Measurements from ENCODE around the gene CDC27.
"Not testable (repeated sequence)": the region's sequence is repeated elsewhere in the genome, so short reads cannot be mapped to it uniquely, and the experiment has no call there.

Gene CDC27

GRCh38 chr17:47229535-47230443 is 40.7 kb upstream of the CDC27 start:
- H3K27ac ChIP-seq (ENCODE audit: low read depth, low read length), result no peak overlapping the region

DNA sequence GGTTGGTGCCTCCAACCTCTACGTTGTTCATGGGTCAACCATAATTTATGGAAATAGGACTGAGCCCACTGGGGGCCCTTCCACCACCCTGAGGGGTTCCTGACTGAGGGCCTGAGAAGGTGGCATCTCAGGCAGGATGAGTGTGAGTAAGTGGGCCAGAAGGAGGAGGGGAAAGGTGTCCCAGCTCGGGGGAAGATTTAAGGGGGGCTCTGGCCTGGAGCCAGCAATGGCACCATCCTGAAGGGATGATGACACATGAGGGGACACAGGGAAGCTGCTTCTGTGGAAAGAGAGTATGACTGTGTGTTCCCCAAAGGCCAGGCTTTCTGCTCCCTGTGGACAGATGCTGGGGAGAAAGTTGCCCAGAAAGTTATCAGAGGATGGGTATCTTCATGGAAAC is 38.8 kb upstream of the CDC27 start:
- H3K4me1 ChIP-seq (ENCODE audit: insufficient read depth, low read length), result peaks cover 5% of the 10 kb centered on the region; the same call in 1 of the 2 replicates
- no peak overlapping the region for H3K4me3 ChIP-seq (ENCODE audit: low read length)
- H3K36me3 ChIP-seq (ENCODE audit: insufficient read depth, low read length), result no peaks in the 10 kb centered on the region
- no peak overlapping the region for H3K9ac ChIP-seq (ENCODE audit: low read depth, low read length)
- H3K27ac ChIP-seq (ENCODE audit: low read depth, low read length), result no peak overlapping the region
- whole genome bisulfite sequencing, result 86% methylated on average over 2 of the region's 2 CpGs
- H3K9me3 ChIP-seq (ENCODE audit: insufficient read depth, low read depth, low read length), result peaks cover 10% of the 10 kb centered on the region; the same call in 1 of the 2 replicates
- no peaks in the 10 kb centered on the region; the same call in 1 of the 2 replicates for H3K27me3 ChIP-seq (ENCODE audit: insufficient read depth, low read length)

More at GRCh38 chr17:47229535-47230443, 40.7 kb upstream of the CDC27 start:
- Histone ChIP-seq H3K9me3 (ENCODE audit: insufficient read depth, low read depth, low read length) (no peaks in the 10 kb centered on the region), H3K27me3 (ENCODE audit: insufficient read depth, low read length) (no peaks in the 10 kb centered on the region; the same call in 1 of the 2 replicates), H3K4me1 (ENCODE audit: insufficient read depth, low read length) (peaks cover 5% of the 10 kb centered on the region; the same call in 1 of the 2 replicates), H3K36me3 (ENCODE audit: insufficient read depth, low read length) (no peaks in the 10 kb centered on the region), H3K9ac (ENCODE audit: low read depth, low read length) (no peak overlapping the region), H3K4me3 (ENCODE audit: low read length) (no peak overlapping the region)
- 16% methylated on average over 20 of the region's 22 CpGs for WGBS

DNA sequence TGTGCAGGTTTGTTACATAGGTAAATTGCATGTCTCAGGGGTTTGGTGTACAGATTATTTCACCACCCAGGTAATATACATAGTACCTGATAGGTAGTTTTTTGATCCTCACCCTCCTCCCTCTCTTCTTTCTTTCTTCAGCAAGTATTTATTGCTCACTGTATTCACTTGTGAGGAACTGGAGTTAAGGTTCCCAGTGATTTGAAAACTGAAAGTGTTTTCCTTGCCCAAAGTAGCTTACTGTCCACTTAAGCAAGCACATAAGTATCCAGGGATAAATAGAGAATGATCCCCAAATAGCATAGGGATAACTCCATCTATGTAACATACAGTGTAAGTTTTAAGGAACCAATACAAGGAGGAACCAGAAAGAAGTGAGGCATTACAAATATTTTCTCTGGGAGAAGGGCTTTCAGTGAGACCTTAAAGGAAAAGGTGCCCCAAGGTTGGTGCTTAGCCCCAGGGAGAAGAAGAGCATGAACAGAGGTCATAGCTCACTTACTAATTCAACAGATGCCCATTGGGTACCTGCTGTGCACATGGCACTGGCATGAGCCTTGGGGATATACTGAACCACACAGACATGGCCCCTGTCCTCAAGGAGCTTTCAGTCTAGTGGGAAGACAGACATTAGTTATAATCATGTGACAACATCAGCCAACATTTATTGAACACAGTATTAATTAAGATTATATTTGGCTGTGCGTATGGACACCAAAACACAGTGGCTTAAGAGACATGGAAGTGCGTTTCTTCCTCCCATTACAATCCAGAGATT is 37.0 kb upstream of the CDC27 start:
- no peak overlapping the region for H3K9ac ChIP-seq (ENCODE audit: low read depth, low read length)
- WGBS, result 100% methylated on average over 2 of the region's 2 CpGs
- H3K36me3 ChIP-seq (ENCODE audit: insufficient read depth, low read length), result no peaks in the 10 kb centered on the region
- H3K4me3 ChIP-seq (ENCODE audit: low read length), result no peak overlapping the region
- peaks cover 9% of the 10 kb centered on the region for H3K4me1 ChIP-seq (ENCODE audit: insufficient read depth, low read length)
- H3K9me3 ChIP-seq (ENCODE audit: insufficient read depth, low read depth, low read length), result peaks cover 10% of the 10 kb centered on the region; the same call in 1 of the 2 replicates
- H3K27ac ChIP-seq (ENCODE audit: low read depth, low read length), result no peak overlapping the region
- H3K27me3 ChIP-seq (ENCODE audit: insufficient read depth, low read length), result no peaks in the 10 kb centered on the region; the same call in 1 of the 2 replicates

DNA sequence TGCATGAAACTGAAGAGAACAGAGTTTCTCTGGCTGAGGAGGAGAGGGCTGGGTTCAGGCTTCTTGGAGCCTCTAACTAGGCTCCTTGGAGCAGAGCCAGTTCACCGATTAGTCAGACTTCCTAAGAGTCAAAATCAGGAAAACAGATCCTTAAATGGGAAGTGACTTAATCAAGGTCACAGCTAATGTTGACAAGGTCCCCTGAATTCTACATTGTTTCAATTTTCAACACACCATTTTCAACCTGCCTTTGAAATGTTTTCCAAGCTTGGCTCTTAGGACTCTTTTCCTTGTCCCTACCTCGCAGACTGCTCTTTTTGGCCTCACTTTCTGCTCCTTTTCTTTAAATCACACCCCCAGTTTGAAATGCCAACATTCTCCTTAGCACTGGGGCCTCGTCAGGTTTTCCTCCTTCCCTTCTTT is 36.4 kb upstream of the CDC27 start:
- Histone ChIP-seq H3K4me3 (ENCODE audit: low read length) (no peak overlapping the region), H3K9ac (ENCODE audit: low read depth, low read length) (no peak overlapping the region), H3K4me1 (ENCODE audit: insufficient read depth, low read length) (peaks cover 15% of the 10 kb centered on the region), H3K9me3 (ENCODE audit: insufficient read depth, low read depth, low read length) (peaks cover 10% of the 10 kb centered on the region; the same call in 1 of the 2 replicates), H3K27ac (ENCODE audit: low read depth, low read length) (no peak overlapping the region), H3K27me3 (ENCODE audit: insufficient read depth, low read length) (no peaks in the 10 kb centered on the region; the same call in 1 of the 2 replicates), H3K36me3 (ENCODE audit: insufficient read depth, low read length) (no peaks in the 10 kb centered on the region)
- WGBS, result 90% methylated on average over 2 of the region's 3 CpGs

GRCh38 chr17:47224966-47225365 is 35.9 kb upstream of the CDC27 start:
- H3K27me3 ChIP-seq (ENCODE audit: insufficient read depth, low read length), result no peaks in the 10 kb centered on the region
- H3K4me3 ChIP-seq (ENCODE audit: low read length), result no peak overlapping the region
- WGBS, result 90% methylated on average over 1 of the region's 1 CpG
- H3K9ac ChIP-seq (ENCODE audit: low read depth, low read length), result no peak overlapping the region
- H3K9me3 ChIP-seq (ENCODE audit: insufficient read depth, low read depth, low read length), result peaks cover 10% of the 10 kb centered on the region; the same call in 1 of the 2 replicates
- H3K36me3 ChIP-seq (ENCODE audit: insufficient read depth, low read length), result no peaks in the 10 kb centered on the region
- H3K27ac ChIP-seq (ENCODE audit: low read depth, low read length), result no peak overlapping the region
- H3K4me1 ChIP-seq (ENCODE audit: insufficient read depth, low read length), result peaks cover 13% of the 10 kb centered on the region

DNA sequence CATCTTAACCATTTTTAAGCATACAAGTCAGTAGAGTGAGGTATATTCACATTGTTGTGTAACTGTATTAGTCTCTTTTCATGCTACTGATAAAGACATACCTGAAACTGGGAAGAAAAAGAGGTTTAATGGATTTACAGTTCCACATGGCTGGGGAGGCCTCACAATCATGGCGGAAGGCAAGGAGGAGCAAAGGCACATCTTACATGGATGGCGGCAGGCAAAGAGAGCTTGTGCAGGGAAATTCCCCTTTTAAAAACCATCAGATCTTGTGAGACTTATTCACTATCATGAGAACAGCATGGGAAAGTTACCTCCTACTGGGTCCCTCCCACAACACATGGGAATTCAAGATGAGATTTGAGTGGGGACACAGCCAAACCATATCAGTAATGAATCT is 35.0 kb upstream of the CDC27 start:
- H3K9me3 ChIP-seq (ENCODE audit: insufficient read depth, low read depth, low read length); H3K27ac ChIP-seq (ENCODE audit: low read depth, low read length); H3K36me3 ChIP-seq (ENCODE audit: insufficient read depth, low read length); H3K4me3 ChIP-seq (ENCODE audit: low read length); H3K27me3 ChIP-seq (ENCODE audit: insufficient read depth, low read length); H3K9ac ChIP-seq (ENCODE audit: low read depth, low read length): not testable (repeated sequence)
- 95% methylated on average over 2 of the region's 2 CpGs for WGBS
- H3K4me1 ChIP-seq (ENCODE audit: insufficient read depth, low read length), result peaks cover 12% of the 10 kb centered on the region; the same call in 1 of the 2 replicates

GRCh38 chr17:47223460-47223859 is 34.4 kb upstream of the CDC27 start:
- Histone ChIP-seq H3K27ac (ENCODE audit: low read depth, low read length) (no peak overlapping the region), H3K36me3 (ENCODE audit: insufficient read depth, low read length) (no peaks in the 10 kb centered on the region), H3K27me3 (ENCODE audit: insufficient read depth, low read length) (no peaks in the 10 kb centered on the region), H3K9ac (ENCODE audit: low read depth, low read length) (no peak overlapping the region), H3K9me3 (ENCODE audit: insufficient read depth, low read depth, low read length) (peaks cover 10% of the 10 kb centered on the region; the same call in 1 of the 2 replicates), H3K4me3 (ENCODE audit: low read length) (no peak overlapping the region), H3K4me1 (ENCODE audit: insufficient read depth, low read length) (peaks cover 12% of the 10 kb centered on the region; the same call in 1 of the 2 replicates)
- 86% methylated on average over 5 of the region's 5 CpGs for WGBS

DNA sequence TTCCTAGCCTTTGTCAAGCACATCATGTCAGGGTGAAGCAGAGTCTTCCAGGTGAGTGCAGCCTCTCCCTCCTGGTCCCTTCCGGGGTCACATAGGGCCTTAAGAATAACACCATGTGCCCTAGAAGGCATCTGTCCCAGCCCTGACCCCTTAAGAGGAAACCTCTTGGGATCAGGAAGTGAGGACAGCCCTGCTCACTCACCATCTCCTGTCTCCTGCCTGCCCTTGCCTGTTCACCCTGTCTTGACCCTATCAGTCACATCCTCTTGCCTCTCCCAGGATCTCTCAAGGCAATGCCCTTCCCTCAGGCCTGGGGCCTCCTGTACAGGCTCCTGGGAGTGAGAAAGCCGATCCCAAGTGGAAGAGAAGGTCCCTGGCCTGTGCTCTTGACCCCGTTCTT is 33.9 kb upstream of the CDC27 start:
- no peaks in the 10 kb centered on the region for H3K27me3 ChIP-seq (ENCODE audit: insufficient read depth, low read length)
- peaks cover 10% of the 10 kb centered on the region; the same call in 1 of the 2 replicates for H3K9me3 ChIP-seq (ENCODE audit: insufficient read depth, low read depth, low read length)
- H3K36me3 ChIP-seq (ENCODE audit: insufficient read depth, low read length), result no peaks in the 10 kb centered on the region
- WGBS, result 90% methylated on average over 2 of the region's 3 CpGs
- H3K4me1 ChIP-seq (ENCODE audit: insufficient read depth, low read length), result peaks cover 12% of the 10 kb centered on the region; the same call in 1 of the 2 replicates
- H3K9ac ChIP-seq (ENCODE audit: low read depth, low read length), result no peak overlapping the region
- H3K27ac ChIP-seq (ENCODE audit: low read depth, low read length), result no peak overlapping the region
- no peak overlapping the region for H3K4me3 ChIP-seq (ENCODE audit: low read length)

GRCh38 chr17:47222047-47222446 is 33.0 kb upstream of the CDC27 start:
- H3K27ac ChIP-seq (ENCODE audit: low read depth, low read length), result no peak overlapping the region
- peaks cover 12% of the 10 kb centered on the region; the same call in 1 of the 2 replicates for H3K4me1 ChIP-seq (ENCODE audit: insufficient read depth, low read length)
- H3K27me3 ChIP-seq (ENCODE audit: insufficient read depth, low read length), result no peaks in the 10 kb centered on the region
- H3K9me3 ChIP-seq (ENCODE audit: insufficient read depth, low read depth, low read length), result peaks cover 10% of the 10 kb centered on the region; the same call in 1 of the 2 replicates
- H3K4me3 ChIP-seq (ENCODE audit: low read length), result no peak overlapping the region
- no peaks in the 10 kb centered on the region for H3K36me3 ChIP-seq (ENCODE audit: insufficient read depth, low read length)
- H3K9ac ChIP-seq (ENCODE audit: low read depth, low read length), result no peak overlapping the region
- WGBS, result 92% methylated on average over 4 of the region's 4 CpGs

DNA sequence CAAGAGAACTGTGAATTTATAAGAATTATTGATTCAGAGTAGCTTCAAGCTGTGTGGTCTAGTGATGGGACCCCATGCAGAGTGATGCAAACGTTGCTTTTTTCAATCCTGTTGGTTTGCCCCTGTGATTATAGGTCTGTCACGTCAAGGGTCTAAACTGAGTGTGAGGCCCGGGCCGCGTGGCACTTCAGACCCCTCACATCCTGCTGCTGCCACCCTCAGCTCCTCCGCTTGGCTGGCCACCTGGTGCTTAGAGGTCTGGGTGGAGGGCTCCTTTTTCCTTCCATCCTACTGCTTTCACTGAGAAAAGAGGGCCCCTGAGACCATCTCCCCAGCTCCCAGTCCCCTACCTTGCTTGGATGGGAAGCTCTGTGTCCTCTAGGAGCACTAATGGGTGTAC is 32.1 kb upstream of the CDC27 start:
- Histone ChIP-seq H3K4me1 (ENCODE audit: insufficient read depth, low read length) (peaks cover 12% of the 10 kb centered on the region; the same call in 1 of the 2 replicates), H3K27me3 (ENCODE audit: insufficient read depth, low read length) (no peaks in the 10 kb centered on the region), H3K9ac (ENCODE audit: low read depth, low read length) (no peak overlapping the region), H3K9me3 (ENCODE audit: insufficient read depth, low read depth, low read length) (peaks cover 10% of the 10 kb centered on the region; the same call in 1 of the 2 replicates), H3K27ac (ENCODE audit: low read depth, low read length) (no peak overlapping the region), H3K4me3 (ENCODE audit: low read length) (no peak overlapping the region), H3K36me3 (ENCODE audit: insufficient read depth, low read length) (no peaks in the 10 kb centered on the region)
- 73% methylated on average over 6 of the region's 6 CpGs for WGBS

Measured in HUES64 (cell line).